AG10803 (cell line): ENCODE measurements around the gene LY6G6F.

Experiments
- DNase-seq: peaks from one replicate; pipeline ENCODE4 v3.0.0; 2010; ENCODE audit warnings: low read depth
- H3K4me3 ChIP-seq: 2 replicates; pipeline ENCODE4 v1.5.1; 2011; ENCODE audit warnings: mild to moderate bottlenecking, low read length, control low read depth
- CTCF ChIP-seq: conservative IDR thresholded peaks from 2 replicates; pipeline ENCODE4 v1.5.1; 2011; ENCODE audit warnings: mild to moderate bottlenecking, low read length, control low read depth, inconsistent platforms

Gene LY6G6F

GRCh38 chr6:31721351-31722020 is 14.8 kb downstream of the LY6G6F start, which contains the start of gene LY6G6C:
TSS of gene LY6G6C (minus strand) at chr6:31721746. CDS start at chr6:31721679, 67 bp downstream.
- no peak for TF ChIP-seq CTCF
- DNase-seq: no peak

GRCh38 chr6:31722173-31722572 is 15.5 kb downstream of the LY6G6F start:
- H3K4me3 ChIP-seq: no peak overlapping the region
- DNase-seq: no peak
- TF ChIP-seq CTCF: no peak

More at GRCh38 chr6:31721351-31722020, 14.8 kb downstream of the LY6G6F start, which contains the start of gene LY6G6C:
- H3K4me3 ChIP-seq: no peak within 1 kb of the TSS

GRCh38 chr6:31723245-31723979 is 16.7 kb downstream of the LY6G6F start, which contains the start of gene MPIG6B:
TSS of gene MPIG6B (plus strand) at chr6:31723373. CDS start at chr6:31723384, 11 bp downstream.
- no peak within 1 kb of the TSS for H3K4me3 ChIP-seq
- TF ChIP-seq CTCF: no peak
- DNase-seq: no peak

GRCh38 chr6:31723980-31724691 is 17.5 kb downstream of the LY6G6F start:
- H3K4me3 ChIP-seq: no peak overlapping the region
- TF ChIP-seq CTCF: no peak
- no peak for DNase-seq

GRCh38 chr6:31725502-31726350 is 19.1 kb downstream of the LY6G6F start:
- no peak for DNase-seq
- H3K4me3 ChIP-seq: no peak overlapping the region
- no peak for TF ChIP-seq CTCF

GRCh38 chr6:31727034-31727716 is 20.5 kb downstream of the LY6G6F start:
- no peak for TF ChIP-seq CTCF
- H3K4me3 ChIP-seq: no peak overlapping the region
- no peak for DNase-seq
